Body of pancreas (tissue), 4 donors: ENCODE results near the gene KRT36. TPM values are rescaled to one million over a fixed set of nuclear protein-coding genes. Genes with fewer than 3 reads are reported as not detected.
A peak's percentile ranks its signal among the peaks of the same experiment; 100 is the strongest.

Source experiments
- ATAC-seq: fragments of 150-250 bp; one replicate; pipeline ENCODE4 v1.9.1; 2016
- DNase-seq, 4 donors: peaks; one replicate each; pipeline ENCODE4 v3.0.0-alpha.2; 2019
- H3K27ac ChIP-seq, 4 donors: fragments of 200-600 bp; sonication (generic); 1 replicate in 3 of 4; 2 replicates in 1 of 4; pipeline versions ENCODE4 v1.5.1 to v1.6.1; 2016 to 2019; ENCODE audit warnings: mild to moderate bottlenecking in 1 of 4, mixed read lengths in 1 of 4, moderate library complexity in 1 of 4
- H3K27me3 ChIP-seq, 2 donors: fragments of 200-600 bp; sonication (generic); one replicate each; pipeline ENCODE4 v1.6.0; 2016; ENCODE audit warnings: mild to moderate bottlenecking in 1 of 2
- H3K36me3 ChIP-seq, 2 donors: fragments of 200-600 bp; sonication (generic); replicated peaks in 1 of 2; 2 replicates each; pipeline ENCODE4 v1.5.1; 2016; ENCODE audit warnings: low read depth in 2 of 2; ENCODE audit not compliant: insufficient read depth in 1 of 2
- H3K4me1 ChIP-seq: fragments of 200-600 bp; sonication (generic); one replicate; pipeline ENCODE4 v1.6.0; 2016
- H3K4me3 ChIP-seq, 2 donors: fragments of 200-600 bp; sonication (generic); 1 replicate in 1 of 2; 2 replicates in 1 of 2; pipeline ENCODE4 v1.5.1; 2016 to 2019
- H3K9me3 ChIP-seq, 3 donors: fragments of 200-600 bp; sonication (generic); 1 replicate in 2 of 3; 2 replicates in 1 of 3; pipeline ENCODE4 v1.5.1; 2016
- POLR2A ChIP-seq, 3 donors: fragments of 450-650 bp; IDR thresholded peaks; one replicate each; pipeline ENCODE4 v1.6.1; 2016; ENCODE audit warnings: antibody characterized with exemption in 3 of 3, mild to moderate bottlenecking in 2 of 3
- WGBS, 2 donors: methylation state at CpG; one replicate each; pipeline ENCODE4 v1.1.5; 2017; 5-methylcytosine and 5-hydroxymethylcytosine counted together
- intact Hi-C: fragments of 100-400 bp; cut with DNase I; formaldehyde crosslinking; loops from one replicate; pipeline ENCODE4 v1.15.1; 2023
- total RNA-seq, 2 donors: library from RNA; depleted of rRNA; stranded (reverse); fragments of >200 nt; gene quantifications; one replicate each; pipeline ENCODE4 v1.1.0, GENCODE V29; 2016
- TF ChIP-seq, protein P1 (sequence below), 7 experiments: fragments of 450-650 bp in 4 of 7; fragments of 200-600 bp in 3 of 7; sonication (generic) in 3 of 7; IDR thresholded peaks; one replicate each; pipeline ENCODE4 v1.5.1; 2016 to 2019; ENCODE audit warnings: antibody characterized with exemption in 7 of 7

Gene KRT36
- total RNA-seq, 2 donors from 2014 or later, result not detected

DNA sequence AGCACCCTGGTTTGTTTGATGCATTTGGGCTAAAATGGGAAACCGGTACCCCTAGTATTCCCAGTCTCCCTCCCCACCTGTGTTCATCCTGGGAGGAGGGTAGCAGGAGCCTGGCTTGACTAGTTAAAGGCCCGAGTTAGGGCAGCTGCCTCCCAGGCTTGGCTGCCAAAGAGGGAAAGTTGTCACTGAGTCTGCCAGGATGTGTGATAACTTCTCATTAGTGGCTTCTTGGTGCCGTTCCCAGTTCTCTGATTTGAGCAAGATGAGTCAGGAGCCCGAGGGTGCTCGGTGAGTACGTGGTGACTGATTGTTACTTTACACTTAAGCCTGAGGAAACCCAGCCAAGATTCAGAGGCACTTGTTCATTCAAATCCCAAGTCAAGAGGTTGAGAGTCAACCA is 25.0 kb downstream of the KRT36 start:
- 44 to 49% methylated on average over 3 to 6 of the region's 6 CpGs for WGBS, 2 donors
- Histone ChIP-seq H3K27me3 (no peaks in the 10 kb centered on the region), H3K27ac (no peak overlapping the region), H3K4me3 (no peak overlapping the region), H3K9me3 (no peaks in the 10 kb centered on the region), H3K4me1 (no peaks in the 10 kb centered on the region), H3K36me3 (no peaks in the 10 kb centered on the region)
- intact Hi-C loops, result no loop called here
- peak; percentile 53 for ATAC-seq
- TF ChIP-seq POLR2A (IDR thresholded peaks at IDR 0.05), result no peak
- TF ChIP-seq, protein P1, sequence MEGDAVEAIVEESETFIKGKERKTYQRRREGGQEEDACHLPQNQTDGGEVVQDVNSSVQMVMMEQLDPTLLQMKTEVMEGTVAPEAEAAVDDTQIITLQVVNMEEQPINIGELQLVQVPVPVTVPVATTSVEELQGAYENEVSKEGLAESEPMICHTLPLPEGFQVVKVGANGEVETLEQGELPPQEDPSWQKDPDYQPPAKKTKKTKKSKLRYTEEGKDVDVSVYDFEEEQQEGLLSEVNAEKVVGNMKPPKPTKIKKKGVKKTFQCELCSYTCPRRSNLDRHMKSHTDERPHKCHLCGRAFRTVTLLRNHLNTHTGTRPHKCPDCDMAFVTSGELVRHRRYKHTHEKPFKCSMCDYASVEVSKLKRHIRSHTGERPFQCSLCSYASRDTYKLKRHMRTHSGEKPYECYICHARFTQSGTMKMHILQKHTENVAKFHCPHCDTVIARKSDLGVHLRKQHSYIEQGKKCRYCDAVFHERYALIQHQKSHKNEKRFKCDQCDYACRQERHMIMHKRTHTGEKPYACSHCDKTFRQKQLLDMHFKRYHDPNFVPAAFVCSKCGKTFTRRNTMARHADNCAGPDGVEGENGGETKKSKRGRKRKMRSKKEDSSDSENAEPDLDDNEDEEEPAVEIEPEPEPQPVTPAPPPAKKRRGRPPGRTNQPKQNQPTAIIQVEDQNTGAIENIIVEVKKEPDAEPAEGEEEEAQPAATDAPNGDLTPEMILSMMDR (IDR thresholded peaks at IDR 0.05), result no peak
- peak in 3 of 4 donors; percentile 23 to 49 (median 40) for DNase-seq

DNA sequence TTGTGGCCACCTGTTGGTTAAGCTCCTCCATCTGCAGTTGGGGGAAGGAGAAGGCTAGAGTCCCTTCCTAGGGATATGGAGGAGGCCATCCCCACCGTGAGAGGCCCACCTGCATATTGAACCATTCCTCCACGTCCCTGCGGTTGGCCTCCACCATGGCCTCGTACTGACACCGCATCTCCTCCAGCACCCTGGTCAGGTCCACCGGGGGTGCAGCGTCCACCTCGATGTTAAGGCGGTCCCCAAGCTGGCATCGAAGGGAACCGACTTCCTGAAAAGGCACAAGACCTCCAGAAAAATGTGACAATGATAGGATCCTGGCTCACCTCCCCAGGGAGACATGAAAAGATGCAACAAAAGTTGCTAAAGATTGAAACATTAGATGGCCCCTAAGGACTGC is 25.5 kb downstream of the KRT36 start:
- no peaks in the 10 kb centered on the region for H3K4me1 ChIP-seq
- intact Hi-C loops, result no loop called here
- no peak overlapping the region for H3K4me3 ChIP-seq
- no peak for TF ChIP-seq POLR2A (IDR thresholded peaks at IDR 0.05)
- TF ChIP-seq, protein P1 (IDR thresholded peaks at IDR 0.05), result no peak
- ATAC-seq (no peak), DNase-seq (no peak)
- no peaks in the 10 kb centered on the region for H3K9me3 ChIP-seq
- H3K36me3 ChIP-seq, result no peaks in the 10 kb centered on the region
- WGBS, 2 donors, result 77 to 87% methylated on average over 4 to 11 of the region's 11 CpGs
- no peaks in the 10 kb centered on the region for H3K27me3 ChIP-seq
- no peak overlapping the region for H3K27ac ChIP-seq

DNA sequence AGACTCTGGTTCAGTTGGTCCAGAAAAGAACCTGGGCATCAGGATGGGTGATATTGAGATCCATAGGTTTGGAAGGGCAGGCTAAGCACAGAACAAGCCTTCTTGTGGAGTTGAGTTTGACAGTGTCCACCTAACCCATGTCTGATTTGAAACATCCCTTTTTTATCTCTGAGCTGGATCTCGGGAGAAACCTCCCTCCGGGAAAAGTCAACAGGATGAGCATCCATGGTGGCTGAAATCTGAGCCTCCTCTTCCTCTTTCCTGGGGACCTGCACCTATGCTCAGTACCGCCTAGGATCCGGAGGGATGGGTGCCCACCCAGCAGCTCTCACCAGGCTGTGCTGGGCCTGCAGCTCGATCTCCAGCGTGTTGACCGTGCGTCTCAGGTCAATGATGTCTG is 26.0 kb downstream of the KRT36 start:
- no peak overlapping the region for H3K4me3 ChIP-seq
- intact Hi-C loops, result no loop called here
- DNase-seq, result no peak
- H3K4me1 ChIP-seq, result no peaks in the 10 kb centered on the region
- no peak overlapping the region for H3K27ac ChIP-seq
- H3K27me3 ChIP-seq, result no peaks in the 10 kb centered on the region
- H3K36me3 ChIP-seq, result no peaks in the 10 kb centered on the region
- TF ChIP-seq POLR2A (IDR thresholded peaks at IDR 0.05), result no peak
- TF ChIP-seq, protein P1 (IDR thresholded peaks at IDR 0.05), result no peak
- ATAC-seq, result no peak
- WGBS, 2 donors, result 82 to 86% methylated on average over 7 to 8 of the region's 8 CpGs
- no peaks in the 10 kb centered on the region for H3K9me3 ChIP-seq

DNA sequence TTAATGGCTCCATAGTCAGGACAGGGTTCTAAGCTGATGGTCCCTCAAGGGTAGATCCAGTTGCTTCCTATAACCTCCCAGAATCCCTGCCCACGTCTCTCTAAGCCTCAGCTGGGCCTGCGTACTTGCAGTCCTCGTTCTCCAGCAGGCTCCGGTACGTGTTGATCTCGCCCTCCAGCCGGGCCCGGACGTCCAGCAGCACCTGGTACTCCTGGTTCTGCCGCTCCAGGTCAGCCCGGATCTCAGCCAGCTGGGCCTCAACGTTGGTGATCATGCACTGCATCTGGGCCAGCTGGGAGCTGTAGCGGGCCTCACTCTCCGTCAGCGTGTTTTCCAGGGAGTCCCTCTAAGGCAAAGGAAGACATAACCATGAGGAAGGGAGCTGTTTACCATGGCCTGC is 27.0 kb downstream of the KRT36 start:
- TF ChIP-seq POLR2A (IDR thresholded peaks at IDR 0.05), result no peak
- TF ChIP-seq, protein P1 (IDR thresholded peaks at IDR 0.05), result no peak
- no peak overlapping the region for H3K4me3 ChIP-seq
- 69 to 74% methylated on average over 6 to 15 of the region's 15 CpGs for WGBS, 2 donors
- no peaks in the 10 kb centered on the region for H3K4me1 ChIP-seq
- no peaks in the 10 kb centered on the region for H3K27me3 ChIP-seq
- ATAC-seq (no peak), DNase-seq (no peak)
- H3K36me3 ChIP-seq, result no peaks in the 10 kb centered on the region
- H3K9me3 ChIP-seq, result no peaks in the 10 kb centered on the region
- intact Hi-C loops, result no loop called here
- no peak overlapping the region for H3K27ac ChIP-seq

DNA sequence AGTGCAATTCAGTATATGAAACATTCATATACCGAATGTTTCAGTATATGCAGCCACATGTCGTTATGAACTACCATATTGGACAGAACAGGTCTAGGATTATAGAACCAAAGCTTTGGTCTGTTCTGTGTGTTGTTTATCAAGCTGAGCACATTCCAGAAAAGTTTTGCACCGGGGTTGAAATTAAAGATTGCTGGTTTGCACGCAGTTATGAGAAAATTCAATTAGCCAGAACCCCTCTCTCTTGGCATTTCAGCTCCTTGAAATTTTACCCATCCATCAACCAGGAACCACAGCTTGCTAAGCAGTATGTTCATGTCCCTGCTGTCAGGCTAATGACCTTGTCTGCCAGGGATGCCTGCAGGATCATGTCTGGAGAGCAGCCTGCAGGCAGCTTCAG is 32.0 kb downstream of the KRT36 start:
- WGBS, 2 donors, result 63 to 74% methylated on average over 4 of the region's 4 CpGs
- TF ChIP-seq, protein P1 (IDR thresholded peaks at IDR 0.05), result no peak
- no peak for TF ChIP-seq POLR2A (IDR thresholded peaks at IDR 0.05)
- no peak for ATAC-seq

More for the DNA sequence above, 32.0 kb downstream of the KRT36 start:
- no peaks in the 10 kb centered on the region for H3K36me3 ChIP-seq
- DNase-seq, result no peak
- H3K4me1 ChIP-seq, result no peaks in the 10 kb centered on the region
- H3K27me3 ChIP-seq, result no peaks in the 10 kb centered on the region
- no peaks in the 10 kb centered on the region for H3K9me3 ChIP-seq
- no peak overlapping the region for H3K4me3 ChIP-seq
- no peak overlapping the region for H3K27ac ChIP-seq
- intact Hi-C loops, result no loop called here
